GM18870 (cell line): ENCODE data around the gene DPP8.
"Not testable (repeated sequence)": the region's sequence is repeated elsewhere in the genome, so short reads cannot be mapped to it uniquely, and the experiment has no call there.

Experiments
- ATAC-seq: cut with Tn5 transposase; IDR thresholded peaks from one replicate; pipeline ENCODE4 v1.9.1; 2021; ENCODE audit warnings: moderate library complexity; ENCODE audit not compliant: unreplicated experiment

DPP8 gene

GRCh38 chr15:65406424-65407000, 111.0 kb downstream of the DPP8 start:
- ATAC-seq, result no peak

GRCh38 chr15:65405791-65406423, 111.6 kb downstream of the DPP8 start:
- ATAC-seq, result no peak

- no peak for ATAC-seq
These were observed 113.2 kb downstream of the DPP8 start for GRCh38 chr15:65404186-65404872.

GRCh38 chr15:65402961-65403360, 114.5 kb downstream of the DPP8 start:
- ATAC-seq, result no peak

GRCh38 chr15:65401611-65402240, 115.8 kb downstream of the DPP8 start:
- no peak for ATAC-seq

GRCh38 chr15:65400760-65401610, 116.5 kb downstream of the DPP8 start:
- ATAC-seq, result no peak

GRCh38 chr15:65399997-65400396, 117.5 kb downstream of the DPP8 start:
- no peak for ATAC-seq

GRCh38 chr15:65399001-65399706, 118.3 kb downstream of the DPP8 start:
- no peak for ATAC-seq

GRCh38 chr15:65398486-65398885, 119.0 kb downstream of the DPP8 start:
- ATAC-seq, result not testable (repeated sequence)

- no peak for ATAC-seq
These were observed 120.5 kb downstream of the DPP8 start for GRCh38 chr15:65396965-65397317.

GRCh38 chr15:65396283-65396964, 121.1 kb downstream of the DPP8 start:
- no peak for ATAC-seq

GRCh38 chr15:65395567-65396202, 121.8 kb downstream of the DPP8 start:
- ATAC-seq, result no peak

GRCh38 chr15:65394936-65395335, 122.6 kb downstream of the DPP8 start:
- ATAC-seq, result no peak

GRCh38 chr15:65394280-65394789, 123.2 kb downstream of the DPP8 start:
- ATAC-seq, result no peak

GRCh38 chr15:65393557-65393956, 123.9 kb downstream of the DPP8 start:
- ATAC-seq, result no peak

- no peak for ATAC-seq
These were observed 124.4 kb downstream of the DPP8 start for GRCh38 chr15:65393091-65393490.
